Fibroblast of skin of left quadriceps (primary cell): Measurements from ENCODE around the gene LEKR1.
"Not testable (repeated sequence)": the region's sequence is repeated elsewhere in the genome, so short reads cannot be mapped to it uniquely, and the experiment has no call there.

Experiments
- DNase-seq, 2 experiments: peaks; one replicate each; pipeline ENCODE4 v3.0.0-alpha.2; 2013; ENCODE audit warnings: low read depth in 2 of 2

The LEKR1 gene

GRCh38 chr3:156826144-156826895 lies at the start of gene LEKR1:
Gene LEKR1 (plus strand): TSS chr3:156826353. CDS start chr3:156829330, 2,977 bp downstream.
- DNase-seq: peak; percentile 60 to 62

- no peak for DNase-seq
Measured at GRCh38 chr3:156776871-156777270, 49.3 kb upstream of the LEKR1 start.

DNA sequence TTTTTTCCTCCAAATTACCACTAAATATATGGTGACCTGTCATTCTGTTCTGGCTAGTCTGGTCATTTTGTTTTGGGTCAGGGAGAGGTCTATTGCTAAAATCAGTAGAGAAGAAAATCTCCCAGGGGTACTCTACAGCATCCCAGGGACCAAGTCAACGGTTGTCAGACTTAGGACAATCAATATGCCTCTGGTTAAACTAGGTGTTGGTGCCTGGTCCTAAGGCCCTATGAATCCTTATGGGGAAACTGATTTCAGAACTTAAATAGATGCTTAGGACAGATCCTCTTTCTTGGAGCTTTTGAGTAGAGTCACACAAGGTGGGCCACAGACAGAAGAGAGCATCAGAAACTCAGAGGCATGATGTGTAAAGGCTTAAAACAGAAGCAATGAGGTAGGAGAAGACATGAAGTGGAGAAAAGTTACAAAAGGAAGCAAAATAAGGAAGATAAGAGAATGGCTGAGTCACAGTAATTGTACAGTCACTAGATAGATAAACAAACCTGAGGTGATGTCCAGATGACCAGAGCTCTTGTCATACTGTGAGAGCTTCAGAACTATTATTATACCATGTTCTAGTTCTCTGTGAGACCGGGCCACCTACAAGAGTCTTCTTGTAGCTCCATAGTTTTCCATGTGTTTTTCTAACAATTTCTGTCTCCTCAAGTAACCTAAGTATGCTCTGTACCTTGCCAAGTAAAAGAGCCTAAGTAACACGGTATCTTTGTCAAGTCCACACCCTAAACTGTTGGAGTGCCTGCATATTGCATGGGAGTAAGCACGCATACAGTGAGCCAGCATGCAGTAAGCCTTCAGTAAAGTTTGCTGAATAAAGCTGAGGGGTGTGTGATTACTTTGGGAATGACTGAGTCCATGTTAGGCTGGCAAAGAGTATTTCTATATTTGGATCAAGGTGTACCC lies 44.6 kb upstream of the LEKR1 start:
- DNase-seq: no peak

DNA sequence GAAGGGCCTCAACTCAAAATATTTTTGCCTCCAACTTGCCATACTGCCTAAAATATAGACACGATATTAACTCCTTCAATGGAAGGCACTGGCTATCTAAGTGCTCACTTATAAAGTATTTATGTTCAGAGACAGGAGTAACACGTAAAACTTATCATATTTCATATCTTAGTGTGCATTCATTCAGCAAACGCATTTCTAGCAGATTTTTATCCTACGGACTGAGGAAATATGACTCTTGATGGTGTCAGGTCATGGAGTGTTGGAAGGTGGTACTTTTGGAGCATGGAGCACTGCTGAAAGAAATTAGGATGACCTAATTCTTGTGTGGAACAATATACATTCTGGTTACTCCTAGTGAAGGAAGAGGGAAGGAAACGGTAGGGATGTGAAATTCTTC lies 43.8 kb upstream of the LEKR1 start:
- DNase-seq: no peak

DNA sequence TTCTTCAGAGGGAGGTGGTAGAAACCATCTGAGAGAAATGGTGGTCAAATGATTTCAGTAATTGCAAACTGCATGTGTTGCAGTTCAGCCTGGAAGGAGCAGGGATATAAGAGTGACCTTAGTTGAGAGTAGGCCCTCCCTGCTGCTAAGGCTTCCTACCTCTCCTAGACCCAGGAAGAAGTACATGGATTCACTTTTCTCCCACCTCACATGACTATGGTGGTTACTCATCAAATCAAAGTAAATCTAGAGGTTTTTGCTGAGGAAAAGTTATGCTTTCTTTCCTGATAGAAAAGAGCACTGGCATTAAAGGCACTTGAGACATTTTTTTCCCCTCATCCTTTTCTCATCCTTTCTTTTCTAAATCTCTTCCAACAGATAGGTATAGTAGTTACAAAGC lies 43.2 kb upstream of the LEKR1 start:
- DNase-seq: no peak

DNA sequence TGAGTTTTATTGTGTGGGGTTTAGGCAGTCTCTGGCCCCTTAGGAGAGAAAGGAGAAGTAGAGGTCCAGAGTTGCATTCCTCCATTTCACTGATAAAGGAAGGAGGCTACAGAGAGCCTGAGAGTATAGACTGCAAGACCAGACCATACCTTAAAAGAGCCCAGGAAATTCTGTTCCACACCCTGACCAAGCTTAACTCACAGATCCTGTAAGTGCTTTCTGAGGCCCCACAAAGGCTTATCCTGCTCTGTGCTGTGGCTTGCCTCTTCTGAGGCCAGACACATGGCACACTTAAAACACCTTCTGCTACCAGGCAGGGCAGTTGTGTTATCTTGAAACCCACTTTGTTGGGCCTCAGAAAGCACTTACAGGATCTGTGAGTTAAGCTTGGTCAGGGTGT lies 39.2 kb upstream of the LEKR1 start:
- DNase-seq: no peak

DNA sequence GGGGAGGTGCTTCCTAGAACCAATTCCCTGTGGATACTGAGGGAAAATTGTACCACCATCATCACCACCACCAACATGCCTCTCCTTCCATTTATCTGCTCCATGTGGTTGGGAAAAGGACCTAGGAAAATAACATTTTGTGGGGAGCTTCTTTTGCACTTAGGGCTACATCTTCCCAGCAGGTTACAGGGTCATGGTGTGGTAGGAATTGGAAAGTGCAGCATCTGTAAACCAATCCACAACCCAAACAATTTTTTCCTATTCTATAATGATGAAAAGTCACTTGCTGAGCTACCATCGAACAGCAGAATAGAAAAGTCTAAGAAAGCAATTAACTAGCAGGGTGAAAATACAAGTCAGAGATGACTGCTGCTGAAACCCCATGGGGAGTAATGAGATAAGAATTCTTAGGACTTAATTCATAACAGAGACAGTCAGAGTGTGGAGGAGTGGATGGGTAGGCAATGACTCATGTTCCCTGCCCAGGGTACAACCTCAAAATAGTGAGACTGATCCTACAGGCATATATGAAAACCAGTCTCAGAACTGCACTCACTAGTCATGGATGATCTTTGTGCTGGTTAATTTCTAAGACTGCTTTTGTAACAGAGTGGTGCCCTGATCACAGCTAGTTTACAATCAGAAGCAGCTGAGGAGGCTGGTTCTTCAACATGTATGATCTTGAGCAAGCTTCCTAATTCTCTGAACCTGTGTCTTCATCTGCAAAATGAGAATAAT lies 38.1 kb upstream of the LEKR1 start:
- DNase-seq: peak; percentile 90 to 92

DNA sequence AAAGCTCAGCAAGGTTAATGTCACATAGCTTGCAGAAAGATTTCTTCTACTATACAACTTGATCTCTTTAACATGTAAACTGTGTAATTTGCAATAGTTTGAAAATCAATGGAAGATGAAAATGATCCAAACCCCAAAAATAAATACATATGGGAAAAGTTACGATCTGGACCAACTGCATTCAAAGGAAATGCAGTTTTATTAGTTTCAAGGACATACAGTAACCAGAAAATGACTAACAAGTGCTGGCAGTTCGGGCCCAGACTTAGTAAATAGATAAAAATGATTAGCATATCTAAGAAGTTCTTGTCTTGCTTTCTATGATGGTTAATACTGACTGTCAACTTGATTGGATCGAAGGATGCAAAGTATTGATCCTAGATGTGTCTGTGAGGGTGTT lies 37.3 kb upstream of the LEKR1 start:
- peak in 1 of 2 experiments; percentile 14 for DNase-seq

DNA sequence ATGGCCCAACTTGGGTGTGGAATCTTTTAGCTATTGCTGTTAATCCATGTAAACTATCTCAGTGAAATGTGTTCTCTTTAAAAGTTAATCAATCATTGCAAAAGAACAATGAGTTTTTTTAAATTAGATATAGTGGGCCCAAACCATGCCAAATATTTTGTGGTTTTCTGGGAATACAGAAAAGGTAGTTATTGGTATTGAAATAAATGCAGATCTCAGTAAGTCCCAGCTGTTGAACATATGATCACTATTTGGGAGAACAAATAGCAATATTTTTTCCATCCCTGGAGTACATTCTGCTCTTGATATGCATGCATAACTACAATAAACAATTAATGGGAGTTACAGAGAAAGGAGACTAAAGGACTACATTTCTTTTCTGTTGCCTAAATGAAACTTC lies 36.0 kb upstream of the LEKR1 start:
- DNase-seq: peak; percentile 76

GRCh38 chr3:156792114-156792513 lies 34.0 kb upstream of the LEKR1 start:
- no peak for DNase-seq

DNA sequence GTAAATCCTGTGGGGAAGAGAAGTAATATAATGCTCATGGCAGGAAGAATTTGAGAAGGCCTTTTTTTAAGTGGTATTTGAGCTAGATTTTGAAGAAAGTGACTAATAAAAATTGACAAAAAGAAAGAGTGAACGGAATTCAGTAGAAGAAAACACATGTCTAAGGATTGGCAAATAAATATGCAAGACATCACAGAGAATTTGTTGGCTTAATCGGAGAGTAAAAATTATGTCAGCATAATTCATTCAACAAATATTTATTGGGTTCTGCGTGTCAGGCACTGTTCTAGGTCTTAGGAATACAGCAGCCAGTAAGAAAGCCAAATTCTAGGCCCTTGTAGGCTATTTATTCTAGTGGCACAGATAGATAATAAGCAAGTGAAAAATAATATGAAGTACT lies 33.6 kb upstream of the LEKR1 start:
- DNase-seq: no peak

GRCh38 chr3:156792945-156793344 lies 33.2 kb upstream of the LEKR1 start:
- no peak for DNase-seq

- no peak for DNase-seq
Measured at GRCh38 chr3:156793400-156793799, 32.8 kb upstream of the LEKR1 start.

DNA sequence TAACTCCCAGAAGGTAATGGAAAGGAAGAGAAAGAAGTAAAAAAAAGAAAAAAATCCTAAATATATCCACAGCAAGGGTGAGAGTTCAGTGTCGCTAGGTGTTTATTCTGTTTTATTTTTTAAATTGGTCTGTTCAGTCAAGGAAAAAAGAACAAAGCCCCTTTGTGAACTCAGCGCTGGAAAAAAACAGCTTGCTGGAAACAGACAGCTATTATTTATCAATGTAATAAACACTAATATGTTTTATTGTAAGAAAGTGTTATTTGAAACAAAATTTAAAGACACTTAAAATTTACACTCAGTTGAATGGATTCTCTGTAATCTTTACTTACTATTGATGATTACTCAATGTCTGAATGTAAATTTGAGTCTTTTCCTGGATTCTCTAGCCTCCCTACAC lies 32.3 kb upstream of the LEKR1 start:
- DNase-seq: no peak

DNA sequence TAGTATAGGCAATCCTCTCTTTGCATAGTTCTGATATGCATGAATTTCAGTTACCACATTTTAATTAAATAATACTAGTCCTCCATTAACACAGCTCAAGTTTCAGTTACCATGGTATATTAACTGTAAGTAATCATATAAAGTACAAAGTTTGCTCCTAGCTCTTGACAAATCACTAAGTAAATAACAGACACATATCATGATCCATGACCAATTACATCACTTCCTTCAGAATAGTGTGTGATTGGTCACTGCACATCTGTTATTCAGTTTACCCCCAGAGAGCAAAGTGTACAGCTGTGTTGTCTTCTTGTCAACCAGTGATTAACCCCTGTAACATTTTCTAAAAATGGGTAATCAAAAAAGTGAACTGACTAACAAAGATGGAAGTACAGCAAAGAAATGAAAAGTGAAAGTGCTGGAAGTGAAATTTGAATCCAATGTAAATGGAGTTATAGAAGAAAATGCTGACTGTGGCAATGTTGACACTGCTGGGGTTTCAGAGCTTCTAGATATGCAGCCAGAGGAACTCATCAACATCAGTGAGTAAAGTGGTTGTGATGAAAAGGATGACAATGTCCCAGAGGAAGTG lies 30.2 kb upstream of the LEKR1 start:
- no peak for DNase-seq

- no peak for DNase-seq
Measured at GRCh38 chr3:156797368-156797767, 28.8 kb upstream of the LEKR1 start.

- DNase-seq: not testable (repeated sequence)
Measured at GRCh38 chr3:156800287-156800686, 25.9 kb upstream of the LEKR1 start.

- DNase-seq: no peak
Measured at GRCh38 chr3:156801746-156802145, 24.4 kb upstream of the LEKR1 start.

- no peak for DNase-seq
Measured at GRCh38 chr3:156802821-156803606, 23.1 kb upstream of the LEKR1 start.

- DNase-seq: no peak
Measured at GRCh38 chr3:156803952-156804741, 22.0 kb upstream of the LEKR1 start.
